H9 (cell line): ENCODE results near the gene TGM3. TPM values are rescaled to one million over a fixed set of nuclear protein-coding genes. Genes with fewer than 3 reads are reported as not detected.

ENCODE experiments used
- DNase-seq: peaks from one replicate; pipeline ENCODE4 v3.0.0-alpha.2; 2017
- H2AFZ ChIP-seq: one replicate; pipeline ENCODE4 v1.6.1; 2013; ENCODE audit warnings: mild to moderate bottlenecking, low read length, control low read depth, moderate library complexity
- H2AK5ac ChIP-seq: 2 replicates; pipeline ENCODE4 v1.6.1; 2013; ENCODE audit warnings: low read length, control low read depth, mixed read lengths; ENCODE audit not compliant: insufficient read length
- H2BK120ac ChIP-seq: one replicate; pipeline ENCODE4 v1.6.1; 2013; ENCODE audit warnings: low read depth, mild to moderate bottlenecking, low read length, control low read depth, inconsistent platforms; ENCODE audit not compliant: poor library complexity, severe bottlenecking
- H2BK12ac ChIP-seq: 2 replicates; pipeline ENCODE4 v1.6.1; 2013; ENCODE audit warnings: low read length, control low read depth, mixed read lengths, low read depth; ENCODE audit not compliant: insufficient read length
- H2BK15ac ChIP-seq: 2 replicates; pipeline ENCODE4 v1.6.1; 2013; ENCODE audit warnings: low read depth, low read length, control low read depth
- H2BK20ac ChIP-seq: one replicate; pipeline ENCODE4 v1.6.1; 2013; ENCODE audit warnings: low read depth, mild to moderate bottlenecking, low read length, control low read depth, inconsistent platforms; ENCODE audit not compliant: poor library complexity, severe bottlenecking
- H2BK5ac ChIP-seq: 2 replicates; pipeline ENCODE4 v1.6.1; 2013; ENCODE audit warnings: low read length, control low read depth, mixed read lengths; ENCODE audit not compliant: insufficient read length
- H3K14ac ChIP-seq: 2 replicates; pipeline ENCODE4 v1.6.1; 2013; ENCODE audit warnings: low read length, control low read depth; ENCODE audit not compliant: insufficient read depth
- H3K18ac ChIP-seq: 2 replicates; pipeline ENCODE4 v1.6.1; 2013; ENCODE audit warnings: low read depth, mild to moderate bottlenecking, mixed read lengths, low read length, control low read depth; ENCODE audit not compliant: insufficient read length
- H3K23ac ChIP-seq: 2 replicates; pipeline ENCODE4 v1.6.1; 2013; ENCODE audit warnings: low read length, control low read depth, mixed read lengths, low read depth; ENCODE audit not compliant: insufficient read length
- H3K23me2 ChIP-seq: 2 replicates; pipeline ENCODE4 v1.6.1; 2013; ENCODE audit warnings: low read depth, mild to moderate bottlenecking, mixed read lengths, low read length, control low read depth; ENCODE audit not compliant: insufficient read length, poor library complexity, severe bottlenecking
- H3K27ac ChIP-seq: 2 replicates; pipeline ENCODE4 v1.5.1; 2013; ENCODE audit warnings: low read length, control low read depth, mixed read lengths, low read depth; ENCODE audit not compliant: insufficient read length
- H3K27me3 ChIP-seq: 2 replicates; pipeline ENCODE4 v1.6.1; 2013; ENCODE audit warnings: low read length, control low read depth, inconsistent platforms; ENCODE audit not compliant: insufficient read depth
- H3K4ac ChIP-seq: 2 replicates; pipeline ENCODE4 v1.6.1; 2013; ENCODE audit warnings: low read depth, mild to moderate bottlenecking, control low read depth, inconsistent platforms, low read length, moderate library complexity
- H3K4me1 ChIP-seq: 2 replicates; pipeline ENCODE4 v1.6.1; 2013; ENCODE audit warnings: low read length, control low read depth, inconsistent platforms; ENCODE audit not compliant: insufficient read depth
- H3K4me2 ChIP-seq: 2 replicates; pipeline ENCODE4 v1.6.1; 2013; ENCODE audit warnings: low read length, control low read depth, mixed read lengths; ENCODE audit not compliant: insufficient read length, insufficient read depth
- H3K56ac ChIP-seq: 2 replicates; pipeline ENCODE4 v1.6.1; 2013; ENCODE audit warnings: low read depth, mild to moderate bottlenecking, mixed read lengths, low read length, control low read depth; ENCODE audit not compliant: insufficient read length
- H3K79me1 ChIP-seq: 2 replicates; pipeline ENCODE4 v1.6.1; 2013; ENCODE audit warnings: low read depth, mild to moderate bottlenecking, moderate library complexity, low read length, control low read depth, inconsistent platforms; ENCODE audit not compliant: insufficient read depth, poor library complexity, severe bottlenecking
- H3K79me2 ChIP-seq: 2 replicates; pipeline ENCODE4 v1.6.1; 2013; ENCODE audit warnings: low read length, control low read depth, inconsistent platforms; ENCODE audit not compliant: insufficient read depth
- H3K9ac ChIP-seq: 2 replicates; pipeline ENCODE4 v1.6.1; 2013; ENCODE audit warnings: low read length, control low read depth, mixed read lengths; ENCODE audit not compliant: insufficient read length; ENCODE audit errors: extremely low read depth
- H3K9me3 ChIP-seq: one replicate; pipeline ENCODE4 v1.6.1; 2013; ENCODE audit warnings: low read depth, low read length, inconsistent platforms; ENCODE audit not compliant: control insufficient read depth
- H3T11ph ChIP-seq: one replicate; pipeline ENCODE4 v1.6.1; 2013; ENCODE audit warnings: mild to moderate bottlenecking, low read length, control low read depth, inconsistent platforms
- H4K20me1 ChIP-seq: one replicate; pipeline ENCODE4 v1.6.1; 2013; ENCODE audit not compliant: control insufficient read depth, insufficient read length, insufficient read depth
- H4K5ac ChIP-seq: 2 replicates; pipeline ENCODE4 v1.6.1; 2013; ENCODE audit warnings: low read depth, mild to moderate bottlenecking, mixed read lengths, low read length, control low read depth; ENCODE audit not compliant: insufficient read length
- H4K8ac ChIP-seq: replicated peaks from 2 replicates; pipeline ENCODE4 v1.6.1; 2013; ENCODE audit warnings: low read length, control low read depth, mixed read lengths, low read depth; ENCODE audit not compliant: insufficient read length
- H4K91ac ChIP-seq: 2 replicates; pipeline ENCODE4 v1.6.1; 2013; ENCODE audit warnings: low read depth, mild to moderate bottlenecking, moderate library complexity, mixed read lengths, low read length, control low read depth; ENCODE audit not compliant: insufficient read length
- H3K27ac Mint-ChIP-seq, 3 experiments: 2 replicates in 2 of 3; 3 replicates in 1 of 3; pipeline ENCODE4 v1.8.0; 2020 to 2021; ENCODE audit warnings: mixed read lengths in 3 of 3, mild to moderate bottlenecking in 1 of 3, moderate library complexity in 1 of 3
- H3K27me3 Mint-ChIP-seq: 2 replicates; pipeline ENCODE4 v1.8.0; 2021; ENCODE audit warnings: low read depth, mild to moderate bottlenecking, moderate library complexity, mixed read lengths
- H3K36me3 Mint-ChIP-seq, 3 experiments: 2 replicates in 2 of 3; 3 replicates in 1 of 3; pipeline ENCODE4 v1.8.0; 2020 to 2021; ENCODE audit warnings: low read depth in 3 of 3, mixed read lengths in 3 of 3; ENCODE audit not compliant: insufficient read depth in 1 of 3
- H3K4me1 Mint-ChIP-seq, 2 experiments: 2 replicates each; pipeline ENCODE4 v1.8.0; 2020; ENCODE audit warnings: mixed read lengths in 2 of 2
- H3K4me3 Mint-ChIP-seq, 2 experiments: 2 replicates in 1 of 2; 3 replicates in 1 of 2; pipeline ENCODE4 v1.8.0; 2020 to 2021; ENCODE audit warnings: mild to moderate bottlenecking in 2 of 2, mixed read lengths in 2 of 2, moderate library complexity in 1 of 2
- H3K9me3 Mint-ChIP-seq, 2 experiments: 2 replicates in 1 of 2; 3 replicates in 1 of 2; pipeline ENCODE4 v1.8.0; 2020; ENCODE audit warnings: mild to moderate bottlenecking in 2 of 2, mixed read lengths in 2 of 2, moderate library complexity in 1 of 2
- CTCF ChIP-seq: fragments of 200-600 bp; sonication (generic); conservative IDR thresholded peaks from 3 replicates; pipeline ENCODE4 v1.8.0; 2021; ENCODE audit warnings: antibody characterized with exemption, mild to moderate bottlenecking
- total RNA-seq: library from RNA; stranded (reverse); gene quantifications from 2 replicates; pipeline ENCODE4 v1.2.1, GENCODE V29; 2021

The TGM3 gene
- total RNA-seq, 1 experiment from 2014 or later: not detected

- no peaks in the 10 kb centered on the region; a peak in 2 of 7 replicates for H3K36me3 Mint-ChIP-seq
- H3K4me3 Mint-ChIP-seq: no peak overlapping the region
- Histone ChIP-seq H3K4me1 (peaks cover 13% of the 10 kb centered on the region), H3K56ac (no peak overlapping the region), H4K91ac (no peak overlapping the region), H2BK5ac (no peak overlapping the region), H2BK12ac (no peak overlapping the region), H4K20me1 (no peaks in the 10 kb centered on the region), H2AK5ac (no peak overlapping the region), H3K14ac (no peak overlapping the region), H3K27me3 (no peaks in the 10 kb centered on the region), H3K23ac (no peak overlapping the region), H4K8ac (no peak overlapping the region), H3K79me2 (no peaks in the 10 kb centered on the region), H2AFZ (no peak overlapping the region), H3K4ac (no peak overlapping the region), H4K5ac (no peak overlapping the region), H3K9me3 (no peaks in the 10 kb centered on the region), H3K9ac (no peak overlapping the region), H2BK15ac (no peak overlapping the region), H3K23me2 (no peaks in the 10 kb centered on the region), H2BK120ac (no peak overlapping the region), H3K4me2 (no peak overlapping the region), H2BK20ac (no peak overlapping the region), H3K27ac (no peak overlapping the region), H3K18ac (no peak overlapping the region), H3K79me1 (no peaks in the 10 kb centered on the region), H3T11ph (no peak overlapping the region)
- no peak for DNase-seq
- no peak for TF ChIP-seq CTCF
- peaks cover 29 to 33% of the 10 kb centered on the region in 2 experiments for H3K4me1 Mint-ChIP-seq
- peaks cover 6% of the 10 kb centered on the region for H3K27me3 Mint-ChIP-seq
- H3K9me3 Mint-ChIP-seq: no peaks in the 10 kb centered on the region; a peak in 1 of 5 replicates
- H3K27ac Mint-ChIP-seq: 0 out of 7 replicates have a peak overlapping the region, but pooled peaks of 1 of the 3 experiments have one; percentile 55
Measured at GRCh38 chr20:2300002-2300401, 4.2 kb downstream of the TGM3 start.
